Mammary epithelial cell (primary cell): ENCODE measurements around the gene PLP2.

ENCODE experiments used
- EZH2 ChIP-seq: IDR thresholded peaks from 2 replicates; pipeline ENCODE4 v1.6.1; 2012; ENCODE audit warnings: low read length, inconsistent platforms, borderline replicate concordance
- TF ChIP-seq, protein P1 (sequence below), 2 donors: IDR thresholded peaks in 1 of 2; conservative IDR thresholded peaks in 1 of 2; 2 replicates each; pipeline ENCODE4 v1.5.1; 2011 to 2012; ENCODE audit warnings: inconsistent platforms in 2 of 2, low read length in 2 of 2, mild to moderate bottlenecking in 2 of 2, control low read depth in 1 of 2, low read depth in 1 of 2; ENCODE audit not compliant: insufficient read depth in 1 of 2; ENCODE audit errors: extremely low read depth in 1 of 2

DNA sequence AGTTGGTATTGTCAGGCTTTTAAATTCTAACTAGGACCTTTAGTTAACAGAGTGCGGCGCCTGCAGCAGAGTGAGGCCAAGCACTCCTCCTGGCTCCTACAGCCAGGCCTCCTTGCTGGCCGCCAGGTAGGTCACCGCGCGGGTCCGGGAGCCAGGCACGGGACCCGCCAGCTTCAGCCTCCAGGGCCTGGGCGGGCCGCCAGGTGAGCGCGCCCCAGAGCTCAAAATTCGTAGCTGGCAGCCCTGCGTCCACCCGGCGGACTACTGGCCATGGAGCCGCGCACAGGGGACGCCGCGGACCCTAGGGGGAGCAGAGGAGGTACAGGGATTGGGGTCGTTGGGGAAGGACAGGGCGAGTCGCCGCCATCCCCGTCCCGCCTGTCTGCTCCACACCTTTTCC, 9.1 kb upstream of the PLP2 start, which contains the start of gene MAGIX:
- TF ChIP-seq, protein P1, sequence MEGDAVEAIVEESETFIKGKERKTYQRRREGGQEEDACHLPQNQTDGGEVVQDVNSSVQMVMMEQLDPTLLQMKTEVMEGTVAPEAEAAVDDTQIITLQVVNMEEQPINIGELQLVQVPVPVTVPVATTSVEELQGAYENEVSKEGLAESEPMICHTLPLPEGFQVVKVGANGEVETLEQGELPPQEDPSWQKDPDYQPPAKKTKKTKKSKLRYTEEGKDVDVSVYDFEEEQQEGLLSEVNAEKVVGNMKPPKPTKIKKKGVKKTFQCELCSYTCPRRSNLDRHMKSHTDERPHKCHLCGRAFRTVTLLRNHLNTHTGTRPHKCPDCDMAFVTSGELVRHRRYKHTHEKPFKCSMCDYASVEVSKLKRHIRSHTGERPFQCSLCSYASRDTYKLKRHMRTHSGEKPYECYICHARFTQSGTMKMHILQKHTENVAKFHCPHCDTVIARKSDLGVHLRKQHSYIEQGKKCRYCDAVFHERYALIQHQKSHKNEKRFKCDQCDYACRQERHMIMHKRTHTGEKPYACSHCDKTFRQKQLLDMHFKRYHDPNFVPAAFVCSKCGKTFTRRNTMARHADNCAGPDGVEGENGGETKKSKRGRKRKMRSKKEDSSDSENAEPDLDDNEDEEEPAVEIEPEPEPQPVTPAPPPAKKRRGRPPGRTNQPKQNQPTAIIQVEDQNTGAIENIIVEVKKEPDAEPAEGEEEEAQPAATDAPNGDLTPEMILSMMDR (conservative IDR thresholded peaks at IDR 0.05 in 1 of 2, IDR thresholded peaks at IDR 0.05 in 1 of 2; ENCODE audit: extremely low read depth in 1 of 2, insufficient read depth in 1 of 2, low read depth in 1 of 2, low read length in 2 of 2): no peak
- TF ChIP-seq EZH2: no peak
